Esophagus muscularis mucosa (tissue), 4 donors: ENCODE measurements around the gene RAMP1. TPM values are rescaled to one million over a fixed set of nuclear protein-coding genes. Genes with fewer than 3 reads are reported as not detected.

Experiments
- DNase-seq: peaks from one replicate; pipeline ENCODE4 v3.0.0-alpha.2; 2017; ENCODE audit errors: extremely low spot score
- H3K27ac ChIP-seq, 4 donors: fragments of 200-600 bp; sonication (generic); replicated peaks in 1 of 4; 1 replicate in 3 of 4; 2 replicates in 1 of 4; pipeline ENCODE4 v1.5.1; 2016 to 2019; ENCODE audit warnings: mild to moderate bottlenecking in 1 of 4
- H3K27me3 ChIP-seq, 4 donors: fragments of 200-600 bp; sonication (generic); one replicate each; pipeline versions ENCODE4 v1.5.1 to v1.6.0; 2016 to 2019
- H3K36me3 ChIP-seq, 4 donors: fragments of 200-600 bp; sonication (generic); one replicate each; pipeline ENCODE4 v1.5.1; 2016 to 2019
- H3K4me1 ChIP-seq, 4 donors: fragments of 200-600 bp; sonication (generic); one replicate each; pipeline ENCODE4 v1.5.1; 2016 to 2019
- H3K4me3 ChIP-seq, 4 donors: fragments of 200-600 bp; sonication (generic); 1 replicate in 2 of 4; 2 replicates in 2 of 4; pipeline ENCODE4 v1.5.1; 2016 to 2019; ENCODE audit warnings: mild to moderate bottlenecking in 4 of 4, moderate library complexity in 1 of 4
- H3K9me3 ChIP-seq, 4 donors: fragments of 200-600 bp; sonication (generic); 1 replicate in 3 of 4; 2 replicates in 1 of 4; pipeline ENCODE4 v1.5.1; 2016 to 2019
- CTCF ChIP-seq, 3 experiments: fragments of 200-600 bp in 2 of 3; fragments of 450-650 bp in 1 of 3; sonication (generic) in 2 of 3; IDR thresholded peaks; one replicate each; pipeline ENCODE4 v1.5.1; 2017 to 2019; ENCODE audit warnings: antibody characterized with exemption in 3 of 3, mild to moderate bottlenecking in 2 of 3, moderate library complexity in 1 of 3
- EP300 ChIP-seq: sonication (generic); formaldehyde crosslinking; IDR thresholded peaks from one replicate; pipeline ENCODE4 v1.6.1; 2017; ENCODE audit warnings: antibody characterized with exemption
- POLR2A ChIP-seq: fragments of 450-650 bp; IDR thresholded peaks from one replicate; pipeline ENCODE4 v1.6.1; 2017; ENCODE audit warnings: antibody characterized with exemption, moderate library complexity, mild to moderate bottlenecking, low read depth
- POLR2AphosphoS5 ChIP-seq, 2 donors: sonication (generic); formaldehyde crosslinking; IDR thresholded peaks; one replicate each; pipeline ENCODE4 v1.6.1; 2017; ENCODE audit warnings: antibody characterized with exemption in 2 of 2
- WGBS: methylation state at CpG from one replicate; pipeline ENCODE4 v1.1.5; 2018; 5-methylcytosine and 5-hydroxymethylcytosine counted together
- intact Hi-C: fragments of 100-400 bp; cut with DNase I; formaldehyde crosslinking; loops from one replicate; pipeline ENCODE4 v1.15.1; 2023
- total RNA-seq, 4 donors: library from RNA; depleted of rRNA; stranded (reverse); fragments of >200 nt; gene quantifications; one replicate each; pipeline versions ENCODE4 v1.1.0 to v1.2.1, GENCODE V29; 2016

Gene RAMP1
- total RNA-seq, 4 donors from 2014 or later = 172 to 287 (median 231) TPM

- Histone ChIP-seq H3K9me3 (no peaks in the 10 kb centered on the region), H3K4me1 (peaks cover 5 to 9% (median 7%) of the 10 kb centered on the region in 4 donors), H3K27ac (no peak overlapping the region), H3K27me3 (no peaks in the 10 kb centered on the region), H3K36me3 (peaks cover 0 to 17% (median 6%) of the 10 kb centered on the region in 4 donors), H3K4me3 (no peak overlapping the region)
- no peak for TF ChIP-seq EP300
- no peak for TF ChIP-seq POLR2A
- no peak for TF ChIP-seq CTCF (IDR thresholded peaks at IDR 0.05)
- no peak for TF ChIP-seq POLR2AphosphoS5 (IDR thresholded peaks at IDR 0.05)
- no peak for DNase-seq
- WGBS = 76% methylated on average over 9 of the region's 10 CpGs
- intact Hi-C loops = no loop called here
Observed at GRCh38 chr2:237915576-237915975, 56.2 kb downstream of the RAMP1 start.

- TF ChIP-seq CTCF (IDR thresholded peaks at IDR 0.05) (no peak), EP300 (no peak), POLR2A (no peak), POLR2AphosphoS5 (IDR thresholded peaks at IDR 0.05) (no peak)
Observed at GRCh38 chr2:237916296-237916695, 56.9 kb downstream of the RAMP1 start.

GRCh38 chr2:237917696-237918374, 58.4 kb downstream of the RAMP1 start:
- H3K27ac ChIP-seq = no peak overlapping the region
- TF ChIP-seq EP300 (no peak), CTCF (IDR thresholded peaks at IDR 0.05) (no peak), POLR2A (no peak), POLR2AphosphoS5 (IDR thresholded peaks at IDR 0.05) (no peak)
- no peak for DNase-seq
- H3K4me1 ChIP-seq = peaks cover 0 to 14% (median 11%) of the 10 kb centered on the region in 4 donors
- H3K4me3 ChIP-seq = no peak overlapping the region
- no peaks in the 10 kb centered on the region for H3K9me3 ChIP-seq
- WGBS = 91% methylated on average over 5 of the region's 5 CpGs
- H3K27me3 ChIP-seq = no peaks in the 10 kb centered on the region
- intact Hi-C loops = no loop called here
- peaks cover 0 to 7% (median 0%) of the 10 kb centered on the region in 4 donors for H3K36me3 ChIP-seq

More at GRCh38 chr2:237916296-237916695, 56.9 kb downstream of the RAMP1 start:
- Histone ChIP-seq H3K4me1 (peaks cover 5 to 9% (median 7%) of the 10 kb centered on the region in 4 donors), H3K36me3 (peaks cover 0 to 14% (median 4%) of the 10 kb centered on the region in 4 donors), H3K9me3 (no peaks in the 10 kb centered on the region), H3K27me3 (no peaks in the 10 kb centered on the region), H3K27ac (no peak overlapping the region), H3K4me3 (no peak overlapping the region)
- 92% methylated on average over 13 of the region's 13 CpGs for WGBS
- no peak for DNase-seq
- intact Hi-C loops = no loop called here

GRCh38 chr2:237919593-237919992, 60.2 kb downstream of the RAMP1 start:
- Histone ChIP-seq H3K27me3 (no peaks in the 10 kb centered on the region), H3K36me3 (peaks cover 0 to 3% (median 0%) of the 10 kb centered on the region in 4 donors), H3K4me3 (no peak overlapping the region), H3K9me3 (no peaks in the 10 kb centered on the region), H3K27ac (peak overlapping the region in 3 of 4 donors; percentile 15 to 42 (median 40)), H3K4me1 (peaks cover 7 to 26% (median 23%) of the 10 kb centered on the region in 4 donors)
- intact Hi-C loops = no loop called here
- no peak for DNase-seq
- 54% methylated on average over 6 of the region's 6 CpGs for WGBS
- TF ChIP-seq POLR2A = no peak
- no peak for TF ChIP-seq CTCF (IDR thresholded peaks at IDR 0.05)
- no peak for TF ChIP-seq POLR2AphosphoS5 (IDR thresholded peaks at IDR 0.05)
- no peak for TF ChIP-seq EP300
